Fibroblast of skin of abdomen (primary cell): ENCODE measurements around the gene NUDT5.

Experiments used
- DNase-seq: peaks from one replicate; pipeline ENCODE4 v3.0.0-alpha.2; 2013

NUDT5 gene

DNA sequence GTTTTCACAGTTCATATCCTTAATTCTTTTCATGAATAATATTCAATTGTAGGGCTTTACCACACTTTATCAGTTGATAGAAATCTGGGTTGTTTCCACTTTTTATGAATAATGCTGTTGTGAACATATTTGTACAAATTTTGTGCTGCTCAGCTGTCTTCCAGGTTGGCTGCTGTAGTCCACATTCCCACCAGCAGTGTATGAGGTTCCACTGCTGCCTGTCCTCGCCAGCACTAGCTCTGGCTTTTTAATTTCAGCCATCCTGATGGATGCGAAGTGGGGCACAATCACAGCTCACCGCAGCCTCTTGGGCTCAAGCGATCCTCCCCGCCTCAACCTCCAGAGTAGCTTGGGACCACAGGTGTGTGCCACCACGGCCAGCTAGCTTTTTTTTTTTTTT, 32.8 kb downstream of the NUDT5 start:
- DNase-seq: no peak

DNA sequence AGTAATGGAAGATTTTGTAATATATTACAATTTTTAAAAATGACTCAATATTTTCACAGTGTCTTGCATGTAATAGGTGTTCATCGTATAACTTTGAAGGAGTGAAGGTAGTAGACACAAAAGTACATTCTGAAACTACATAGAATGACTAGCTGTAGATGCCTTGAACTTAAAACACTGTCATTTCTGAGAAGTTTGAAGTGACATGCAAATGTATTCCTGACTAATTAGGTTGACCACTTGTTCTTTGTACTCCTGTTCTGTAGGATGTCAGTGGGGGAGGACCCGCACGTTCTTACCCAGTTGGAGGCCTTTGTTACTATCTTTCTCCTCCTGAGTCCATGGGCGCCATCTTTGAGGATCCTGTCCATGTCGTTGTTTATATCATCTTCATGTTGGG, 35.0 kb downstream of the NUDT5 start:
- DNase-seq: no peak

DNA sequence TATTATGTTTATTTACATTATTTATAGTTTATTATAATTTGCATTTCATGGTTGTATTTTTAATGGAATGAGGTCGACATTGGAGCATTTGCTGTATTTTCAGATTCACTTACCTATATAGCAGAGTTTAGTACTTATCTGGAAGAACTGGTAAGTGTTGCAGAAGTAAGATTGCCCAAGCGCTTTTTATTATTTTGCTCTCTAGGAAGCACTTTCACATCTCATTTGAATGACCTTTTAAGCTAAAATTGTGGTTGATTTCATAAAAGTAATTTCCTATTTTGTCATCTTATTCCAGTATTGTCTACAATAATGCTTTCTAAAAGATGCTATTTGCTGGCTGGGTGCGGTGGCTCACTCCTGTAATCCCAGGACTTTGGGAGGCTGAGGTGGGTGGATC, 37.6 kb downstream of the NUDT5 start:
- DNase-seq: no peak

DNA sequence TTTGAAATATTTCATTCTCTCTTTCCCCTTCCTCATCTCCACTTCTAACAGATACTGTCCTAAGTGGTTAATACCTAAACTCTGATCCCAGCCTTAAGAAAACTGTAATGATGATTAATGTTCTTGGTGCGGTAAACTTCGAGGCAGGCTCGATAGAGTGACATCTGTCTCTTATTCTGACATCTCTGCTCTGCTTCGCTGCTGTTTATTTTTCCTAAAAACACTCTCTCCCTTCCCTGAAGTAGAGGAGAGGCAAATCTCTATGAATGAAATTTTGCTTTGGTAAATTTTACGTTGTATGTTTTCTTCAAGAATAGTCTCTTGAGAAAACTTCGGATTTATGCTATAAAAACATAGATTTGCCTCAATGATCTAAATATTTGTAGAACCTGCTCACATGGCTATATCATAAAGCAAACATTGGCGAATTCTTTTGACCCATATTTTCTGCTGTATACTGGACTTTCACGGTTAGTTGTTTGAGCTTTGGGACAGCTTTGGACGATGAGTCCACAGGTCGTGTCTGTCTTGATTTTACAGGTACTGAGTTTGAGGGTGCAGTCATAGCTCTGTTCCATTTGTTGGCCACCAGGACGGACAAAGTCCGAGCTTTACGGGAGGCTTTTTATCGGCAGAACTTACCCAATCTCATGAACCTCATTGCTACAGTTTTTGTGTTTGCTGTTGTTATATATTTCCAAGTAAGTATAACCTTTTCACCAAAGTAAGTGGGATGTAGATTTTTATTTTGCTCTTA, 39.1 kb downstream of the NUDT5 start:
- DNase-seq: no peak

DNA sequence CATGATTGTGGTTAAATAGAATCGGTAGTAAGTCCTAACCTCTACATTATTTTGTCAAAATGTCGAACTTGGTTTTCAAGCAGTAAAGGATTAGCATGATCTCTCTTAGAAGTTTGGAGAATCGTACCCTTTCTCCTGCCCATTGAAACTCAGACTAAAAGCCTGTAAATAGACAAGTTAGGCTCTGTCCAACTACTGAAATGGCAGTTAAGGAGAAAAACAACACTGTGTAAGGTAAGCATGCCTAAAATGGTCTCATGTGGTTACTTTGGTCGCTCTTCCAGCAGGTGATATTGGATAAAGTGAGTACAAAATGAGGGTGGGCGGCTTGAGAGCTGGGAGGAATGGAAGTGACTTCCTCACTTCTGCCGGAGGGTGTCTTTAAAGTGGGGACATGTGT, 41.2 kb downstream of the NUDT5 start:
- no peak for DNase-seq

DNA sequence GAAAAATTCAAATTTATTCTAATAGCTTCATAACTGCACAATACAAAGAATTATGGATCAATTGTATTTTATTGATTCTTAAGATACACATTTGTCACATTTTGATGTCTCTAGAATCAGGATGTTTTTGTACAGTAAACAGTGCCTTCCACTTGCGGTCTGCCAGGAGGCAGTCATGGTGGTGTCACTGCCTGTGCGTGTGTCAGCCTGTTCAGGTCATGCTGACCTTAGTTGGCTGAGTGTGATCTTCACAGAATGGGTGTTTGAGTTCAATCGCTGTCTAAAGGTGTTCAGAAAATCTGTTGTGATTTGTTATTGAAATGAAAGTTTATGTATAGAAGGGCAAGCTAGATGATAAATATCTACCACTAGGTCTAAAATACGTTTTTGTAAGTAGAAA, 45.5 kb downstream of the NUDT5 start:
- DNase-seq: no peak

DNA sequence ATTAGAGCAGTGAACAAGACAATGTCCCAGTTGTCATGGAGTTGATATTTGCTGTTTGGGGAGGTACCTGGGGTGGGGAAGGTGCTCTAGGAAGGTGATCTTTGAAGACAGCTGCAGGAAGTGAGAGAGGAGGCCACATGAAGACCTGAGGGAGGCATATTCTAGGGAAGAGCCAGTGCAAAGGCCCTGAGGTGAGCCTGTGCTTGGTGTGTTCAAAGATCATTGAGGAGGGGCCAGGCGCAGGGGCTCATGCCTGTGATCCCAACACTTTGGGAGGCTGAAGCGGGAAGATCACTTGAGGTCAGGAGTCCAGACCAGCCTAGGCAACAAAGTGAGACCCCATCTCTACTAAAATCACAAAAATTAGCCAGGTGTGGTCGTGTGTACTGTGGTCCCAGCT, 51.2 kb downstream of the NUDT5 start:
- DNase-seq: no peak

DNA sequence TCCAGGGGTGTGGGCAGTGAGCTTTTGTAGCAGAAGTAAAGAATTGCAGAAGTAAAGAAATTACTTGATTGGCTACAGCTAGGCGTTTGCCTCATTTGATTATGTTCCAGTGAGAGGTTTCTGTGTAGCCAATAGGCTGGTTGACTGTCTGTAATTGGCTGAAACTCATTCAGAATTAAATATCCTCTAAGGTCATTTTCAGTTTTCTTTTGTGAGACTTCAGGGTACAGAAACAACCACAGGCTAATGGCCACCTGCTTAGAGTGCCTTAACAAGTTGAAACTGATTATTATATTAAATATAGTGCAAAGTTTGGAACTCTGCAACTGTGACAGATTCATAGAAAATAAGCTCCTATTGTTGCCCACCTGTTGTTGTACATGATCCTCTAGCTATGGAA, 55.7 kb downstream of the NUDT5 start:
- DNase-seq: no peak

DNA sequence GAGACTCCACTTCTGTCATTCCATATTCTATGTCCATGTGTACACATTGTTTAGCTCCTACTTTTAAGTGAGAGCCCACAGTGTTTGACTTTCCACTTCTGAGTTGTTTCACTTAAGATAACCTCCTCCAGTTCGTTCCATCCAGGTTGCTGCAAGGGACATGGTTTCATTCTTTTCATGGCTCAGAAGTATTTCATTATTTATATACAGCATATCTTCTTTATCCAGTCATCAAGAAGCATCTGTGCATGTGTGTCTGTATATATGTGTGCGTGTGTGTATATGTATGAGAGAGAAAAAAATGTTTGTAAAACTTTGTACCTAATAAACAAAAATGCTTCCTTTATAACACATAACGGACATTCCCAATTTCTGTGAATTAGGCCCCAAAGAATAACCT, 60.1 kb downstream of the NUDT5 start:
- no peak for DNase-seq

DNA sequence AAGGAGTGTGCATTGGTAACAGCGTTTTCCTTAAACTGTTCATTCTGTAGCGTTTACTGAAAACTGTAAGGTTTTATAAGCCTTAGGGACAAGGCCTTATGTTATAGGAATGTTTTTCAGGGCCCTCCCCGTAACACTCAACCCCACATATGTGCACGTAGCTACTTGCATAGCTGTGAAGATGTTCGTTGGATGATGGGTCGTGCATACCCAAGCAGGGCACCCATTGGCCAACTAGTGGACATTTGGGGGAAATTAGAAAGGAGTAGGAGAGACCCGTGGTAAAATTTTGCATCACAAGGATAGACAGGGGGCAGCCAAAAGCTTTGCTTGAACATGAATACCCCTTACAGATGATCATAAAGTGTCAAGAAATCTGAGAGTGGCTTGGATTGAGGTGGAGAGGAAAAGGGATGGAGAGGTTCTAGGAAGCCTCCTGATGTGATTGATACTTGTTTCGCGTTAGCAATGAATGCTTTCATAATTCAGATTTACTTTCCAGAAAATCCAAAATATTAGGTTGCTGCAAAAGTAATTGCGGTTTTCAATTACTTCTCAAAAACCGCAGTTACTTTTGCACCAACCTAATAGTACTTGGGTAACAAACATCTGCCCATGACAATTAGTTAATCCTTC, 65.3 kb downstream of the NUDT5 start:
- peak; percentile 72 for DNase-seq

DNA sequence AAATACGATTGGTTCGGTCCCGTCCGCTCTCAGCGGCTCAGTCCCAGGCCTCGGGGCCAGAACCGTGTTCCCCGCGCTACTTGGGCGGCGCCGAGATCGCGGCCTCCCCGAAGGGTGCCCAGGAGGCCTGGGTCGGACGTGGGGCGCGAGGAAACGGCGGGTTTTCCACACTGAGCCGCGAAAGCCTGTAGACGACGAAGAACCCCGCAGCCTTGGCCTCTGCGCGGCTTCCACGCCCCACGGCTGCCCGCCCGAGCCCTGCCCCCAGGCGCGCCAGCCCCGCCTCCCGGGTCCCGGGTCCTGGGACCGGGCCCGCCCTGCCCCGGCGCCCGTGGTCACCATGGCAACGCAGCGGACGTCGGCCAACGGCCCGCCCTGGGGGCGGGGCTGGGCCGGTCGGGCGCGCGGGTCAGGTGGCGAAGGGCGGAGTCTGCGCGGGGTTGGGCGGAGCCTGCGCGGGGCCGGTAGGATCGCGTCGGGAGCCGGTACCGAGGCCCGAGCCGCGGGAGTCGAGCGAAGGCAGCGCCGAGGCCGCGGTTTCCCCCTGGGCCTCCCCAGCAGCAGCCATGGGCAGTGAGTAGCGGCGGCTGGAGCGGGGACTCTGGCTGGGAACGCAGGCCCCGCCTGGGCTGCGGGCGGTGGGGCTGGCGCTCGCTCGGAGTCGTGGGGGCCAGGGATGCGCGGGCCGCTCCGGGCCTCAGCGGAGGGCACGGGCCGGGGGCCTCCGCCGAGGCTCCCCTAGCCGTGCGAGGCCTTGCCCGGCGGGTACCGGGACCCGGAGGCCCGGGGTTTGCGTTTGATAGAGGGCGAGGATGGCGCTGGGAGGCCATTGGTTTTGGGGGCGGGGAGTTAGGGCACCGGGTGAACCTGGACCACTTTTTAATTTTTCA, 66.2 kb downstream of the NUDT5 start, which contains the start of gene SEC61A2:
Gene SEC61A2 (plus strand): TSS at position 456 of the 890 bp plus-strand sequence. CDS start 111 bp downstream, at position 567.
- DNase-seq: peak; percentile 91

DNA sequence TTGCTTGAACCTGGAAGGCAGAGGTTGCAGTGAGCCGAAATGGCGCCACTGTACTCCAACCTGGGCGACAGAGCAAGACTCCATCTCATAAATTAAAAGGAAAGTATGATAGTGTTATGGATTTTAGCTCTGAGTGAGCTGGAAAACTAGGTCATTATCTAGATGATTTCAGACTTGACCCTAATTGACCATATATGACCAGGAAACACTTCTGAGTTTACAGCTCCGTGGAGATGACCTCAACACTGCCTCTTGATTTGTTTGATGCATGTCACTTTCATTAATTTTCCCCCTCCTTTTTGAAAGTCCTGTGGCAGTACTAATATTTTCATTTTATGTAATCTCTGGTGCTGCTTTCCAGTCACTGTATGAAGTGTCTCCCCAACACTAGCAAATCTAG, 74.0 kb downstream of the NUDT5 start:
- DNase-seq: no peak
